Colonic mucosa (tissue), 4 donors: Measurements from ENCODE around the gene SLC35A1. TPM values are rescaled to one million over a fixed set of nuclear protein-coding genes. Genes with fewer than 3 reads are reported as not detected.
"Not testable (repeated sequence)": the region's sequence is repeated elsewhere in the genome, so short reads cannot be mapped to it uniquely, and the experiment has no call there.

Experiments
- DNase-seq: peaks from one replicate; pipeline ENCODE4 v3.0.0-alpha.2; 2020
- H3K27ac ChIP-seq: fragments of 200-600 bp; one replicate; pipeline ENCODE4 v1.8.0; 2021
- H3K27me3 ChIP-seq: fragments of 200-600 bp; one replicate; pipeline ENCODE4 v1.8.0; 2021
- H3K36me3 ChIP-seq: fragments of 200-600 bp; one replicate; pipeline ENCODE4 v1.8.0; 2021
- H3K4me1 ChIP-seq: fragments of 200-600 bp; one replicate; pipeline ENCODE4 v1.8.0; 2021; ENCODE audit warnings: mild to moderate bottlenecking
- H3K4me3 ChIP-seq: fragments of 200-600 bp; one replicate; pipeline ENCODE4 v1.8.0; 2021
- H3K9ac ChIP-seq, 2 donors: one replicate each; pipeline ENCODE4 v1.7.0; 2013; ENCODE audit warnings: control low read depth in 2 of 2, low read depth in 2 of 2, low read length in 2 of 2
- H3K9me3 ChIP-seq: fragments of 200-600 bp; one replicate; pipeline ENCODE4 v1.8.0; 2021
- intact Hi-C: fragments of 100-400 bp; cut with DNase I; formaldehyde crosslinking; loops from one replicate; pipeline ENCODE4 v1.14.1; 2022
- total RNA-seq, 2 donors: library from RNA; stranded (reverse); fragmentation: NEBNext Ultra II Directional in 1 of 2; extraction: Animal tissue kit (Norgen Biotek cat#: 25700) in 1 of 2; gene quantifications; one replicate each; pipeline ENCODE4 v1.2.1, GENCODE V29; 2021
- TF ChIP-seq, protein P1 (sequence below): fragments of 200-600 bp; IDR thresholded peaks from one replicate; pipeline ENCODE4 v1.8.0; 2022; ENCODE audit warnings: antibody characterized with exemption, mild to moderate bottlenecking
- donor health status: healthy.
- donor health status: DM: no; HTN: no; CAD: no.
- donor health status: DM: no; HTN: no; CAD: no.

Gene SLC35A1
- total RNA-seq, 2 donors from 2014 or later = 38.0 to 55.3 TPM

DNA sequence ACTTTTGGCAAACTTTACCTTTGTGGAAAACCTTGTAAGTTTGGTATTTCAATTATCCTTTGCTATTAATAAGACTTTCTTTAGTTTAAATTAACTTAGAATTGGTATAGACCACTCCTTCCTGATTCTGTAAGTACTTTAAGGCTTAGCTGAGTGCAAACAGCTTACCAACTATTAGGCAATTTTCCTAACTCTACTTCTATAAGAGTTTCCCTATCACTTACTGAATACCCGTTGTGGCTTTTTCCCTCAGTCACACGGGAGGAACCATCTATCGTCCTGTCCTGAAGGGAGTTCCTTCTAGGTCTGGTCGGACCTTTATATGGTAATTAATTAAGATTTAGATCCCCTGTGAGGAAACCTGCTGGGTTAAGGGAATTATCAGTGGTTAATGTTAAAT is 9.6 kb downstream of the SLC35A1 start:
- Histone ChIP-seq H3K9me3 (no peaks in the 10 kb centered on the region), H3K27me3 (no peaks in the 10 kb centered on the region), H3K4me3 (no peak overlapping the region), H3K36me3 (no peaks in the 10 kb centered on the region), H3K27ac (no peak overlapping the region), H3K9ac (no peak overlapping the region), H3K4me1 (no peaks in the 10 kb centered on the region)
- DNase-seq = no peak
- TF ChIP-seq, protein P1, sequence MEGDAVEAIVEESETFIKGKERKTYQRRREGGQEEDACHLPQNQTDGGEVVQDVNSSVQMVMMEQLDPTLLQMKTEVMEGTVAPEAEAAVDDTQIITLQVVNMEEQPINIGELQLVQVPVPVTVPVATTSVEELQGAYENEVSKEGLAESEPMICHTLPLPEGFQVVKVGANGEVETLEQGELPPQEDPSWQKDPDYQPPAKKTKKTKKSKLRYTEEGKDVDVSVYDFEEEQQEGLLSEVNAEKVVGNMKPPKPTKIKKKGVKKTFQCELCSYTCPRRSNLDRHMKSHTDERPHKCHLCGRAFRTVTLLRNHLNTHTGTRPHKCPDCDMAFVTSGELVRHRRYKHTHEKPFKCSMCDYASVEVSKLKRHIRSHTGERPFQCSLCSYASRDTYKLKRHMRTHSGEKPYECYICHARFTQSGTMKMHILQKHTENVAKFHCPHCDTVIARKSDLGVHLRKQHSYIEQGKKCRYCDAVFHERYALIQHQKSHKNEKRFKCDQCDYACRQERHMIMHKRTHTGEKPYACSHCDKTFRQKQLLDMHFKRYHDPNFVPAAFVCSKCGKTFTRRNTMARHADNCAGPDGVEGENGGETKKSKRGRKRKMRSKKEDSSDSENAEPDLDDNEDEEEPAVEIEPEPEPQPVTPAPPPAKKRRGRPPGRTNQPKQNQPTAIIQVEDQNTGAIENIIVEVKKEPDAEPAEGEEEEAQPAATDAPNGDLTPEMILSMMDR = no peak
- intact Hi-C loops = no loop called here

DNA sequence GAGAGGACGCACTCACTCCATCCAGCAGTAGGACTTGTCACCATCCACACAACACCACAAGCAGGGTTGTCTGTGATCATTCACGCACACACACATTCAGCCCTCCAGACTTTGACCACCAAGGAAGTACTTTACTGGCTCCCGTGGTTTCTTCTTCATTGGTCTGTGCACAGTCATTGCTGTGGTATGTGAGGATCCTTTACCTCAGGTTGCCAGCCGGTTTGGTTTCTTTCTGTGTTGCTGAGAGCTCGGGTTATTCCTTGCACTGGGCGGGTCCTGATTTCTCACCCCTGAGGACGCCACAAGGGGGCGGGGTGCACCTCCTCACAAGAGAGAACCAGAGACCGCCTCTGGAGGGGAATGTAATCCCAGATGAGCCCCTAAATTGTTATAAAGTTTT is 11.2 kb downstream of the SLC35A1 start:
- Histone ChIP-seq H3K4me3 (no peak overlapping the region), H3K9me3 (no peaks in the 10 kb centered on the region), H3K4me1 (no peaks in the 10 kb centered on the region), H3K36me3 (no peaks in the 10 kb centered on the region), H3K27ac (no peak overlapping the region), H3K9ac (no peak overlapping the region), H3K27me3 (no peaks in the 10 kb centered on the region)
- no peak for DNase-seq
- intact Hi-C loops = no loop called here
- TF ChIP-seq, protein P1 = no peak

DNA sequence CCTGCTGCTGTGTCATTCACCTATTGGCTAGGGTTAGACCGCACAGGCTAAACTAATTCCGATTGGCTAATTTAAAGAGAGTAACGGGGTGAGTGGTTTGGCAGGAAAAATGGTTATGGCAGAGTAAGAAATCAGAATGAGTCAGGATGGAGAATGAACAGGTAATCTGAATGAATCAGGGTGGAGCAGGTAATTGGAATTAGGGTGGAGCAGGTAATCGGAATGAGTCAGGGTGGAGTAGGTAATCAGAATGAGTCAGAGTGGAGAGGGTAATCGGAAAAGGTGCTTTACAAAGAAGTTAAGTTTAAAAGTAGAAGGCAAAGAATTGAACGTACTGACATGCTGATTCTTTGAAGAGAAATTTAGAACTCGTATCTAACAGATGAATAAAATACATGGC is 11.7 kb downstream of the SLC35A1 start:
- Histone ChIP-seq H3K27me3 (no peaks in the 10 kb centered on the region), H3K4me3 (no peak overlapping the region), H3K36me3 (no peaks in the 10 kb centered on the region), H3K27ac (no peak overlapping the region), H3K9ac (no peak overlapping the region), H3K4me1 (no peaks in the 10 kb centered on the region), H3K9me3 (no peaks in the 10 kb centered on the region)
- TF ChIP-seq, protein P1 = no peak
- intact Hi-C loops = no loop called here
- DNase-seq = no peak

DNA sequence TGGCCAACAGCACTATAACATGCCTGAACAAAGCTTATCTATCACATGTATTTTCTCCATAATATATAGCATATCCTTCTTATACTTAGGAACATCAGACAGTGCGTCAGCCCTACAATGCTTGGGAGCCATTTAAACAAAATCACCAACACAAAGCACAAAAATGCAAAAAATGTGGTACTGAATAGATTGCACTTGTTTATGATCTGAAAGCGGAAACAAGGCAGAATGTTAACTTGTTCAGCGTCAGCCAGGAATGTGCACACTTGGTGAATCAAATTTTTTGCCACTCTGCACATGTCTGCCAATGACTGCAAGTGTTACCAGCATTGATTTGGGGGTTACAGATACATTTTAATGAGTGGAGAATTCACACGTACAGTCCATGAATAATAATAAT is 14.8 kb downstream of the SLC35A1 start:
- no peak overlapping the region for H3K9ac ChIP-seq
- H3K4me3 ChIP-seq = no peak overlapping the region
- TF ChIP-seq, protein P1 = no peak

DNA sequence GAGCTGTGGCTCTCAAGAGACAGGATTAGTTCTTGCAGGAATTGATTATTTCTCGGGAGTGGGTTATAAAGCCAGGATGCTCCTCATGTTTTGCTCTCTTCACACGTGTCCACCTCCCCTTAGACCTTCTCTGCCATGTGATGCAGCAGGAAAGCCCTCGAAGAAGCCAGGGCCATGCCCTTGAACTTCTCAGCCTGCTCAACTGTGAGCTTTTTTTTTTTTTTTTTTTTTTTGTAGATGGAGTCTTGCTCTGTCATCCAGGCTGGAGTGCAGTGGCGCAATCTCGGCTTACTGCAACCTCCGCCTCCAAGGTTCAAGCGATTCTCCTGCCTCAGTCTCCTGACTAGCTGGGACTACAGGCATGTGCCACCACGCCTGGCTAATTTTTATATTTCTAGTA is 16.6 kb downstream of the SLC35A1 start:
- intact Hi-C loops, H3K36me3 ChIP-seq: not testable (repeated sequence)

More for the DNA sequence above, 14.8 kb downstream of the SLC35A1 start:
- Histone ChIP-seq H3K27ac (no peak overlapping the region), H3K36me3 (no peaks in the 10 kb centered on the region), H3K27me3 (no peaks in the 10 kb centered on the region), H3K9me3 (no peaks in the 10 kb centered on the region), H3K4me1 (no peaks in the 10 kb centered on the region)
- intact Hi-C loops = no loop called here
- no peak for DNase-seq

DNA sequence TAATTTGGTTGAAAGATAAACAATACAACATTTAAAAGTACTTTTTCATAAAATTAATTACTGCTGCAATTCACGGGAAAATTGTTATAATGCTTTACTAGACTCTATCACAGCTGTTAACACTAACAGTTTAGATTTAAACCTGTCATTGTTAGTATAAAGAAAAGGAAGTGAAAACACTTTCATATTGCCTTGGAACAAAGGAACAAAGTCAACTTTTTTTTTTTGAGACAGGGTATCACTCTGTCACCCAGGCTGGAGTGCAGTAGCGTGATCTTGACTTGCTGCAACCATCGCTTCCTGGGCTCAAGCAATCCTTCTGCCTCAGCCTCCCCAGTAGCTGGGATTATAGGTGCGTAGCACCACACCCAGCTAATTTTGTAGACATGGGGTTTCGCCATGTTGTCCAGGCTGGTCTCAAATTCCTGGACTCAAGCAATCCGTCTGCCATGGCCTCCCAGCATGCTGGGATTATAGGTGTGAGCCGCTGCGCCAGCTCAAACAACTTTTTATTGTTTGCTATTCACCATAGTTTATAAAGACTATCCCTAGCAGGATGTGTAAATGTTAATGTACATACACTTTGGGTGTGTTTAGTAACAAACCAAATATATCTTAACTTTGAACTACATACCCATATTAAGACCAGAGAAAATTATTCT is 22.1 kb downstream of the SLC35A1 start:
- TF ChIP-seq, protein P1 = no peak
- no peaks in the 10 kb centered on the region for H3K9me3 ChIP-seq
- peak overlapping the region; percentile 66 for H3K27ac ChIP-seq
- peak; percentile 66 for DNase-seq
- intact Hi-C loops = no loop called here
- H3K9ac ChIP-seq = no peak overlapping the region
- no peaks in the 10 kb centered on the region for H3K36me3 ChIP-seq
- H3K27me3 ChIP-seq = no peaks in the 10 kb centered on the region
- no peaks in the 10 kb centered on the region for H3K4me1 ChIP-seq
- H3K4me3 ChIP-seq = no peak overlapping the region

More for the DNA sequence above, 16.6 kb downstream of the SLC35A1 start:
- H3K9me3 ChIP-seq, H3K4me1 ChIP-seq, H3K4me3 ChIP-seq, H3K27me3 ChIP-seq, H3K9ac ChIP-seq, DNase-seq, H3K27ac ChIP-seq: not testable (repeated sequence)
